T47D (cell line): ENCODE results near the gene FGR.
"Not testable (repeated sequence)": the region's sequence is repeated elsewhere in the genome, so short reads cannot be mapped to it uniquely, and the experiment has no call there.

Experiments used
- DNase-seq, 2 experiments: peaks; one replicate each; pipeline versions ENCODE4 v3.0.0 to v3.0.0-alpha.2; 2011 to 2012; ENCODE audit warnings: low read depth in 1 of 2, low spot score in 1 of 2
- JUND ChIP-seq: IDR thresholded peaks from 2 replicates; pipeline ENCODE4 v1.6.1; 2012; ENCODE audit warnings: low read depth
- in situ Hi-C: cut with HindIII; loops from 2 replicates; pipeline ENCODE4 v1.10.0; 2016; ENCODE audit warnings: low sequenced_read_pairs, low pct_unique_long_range_greater_than_20kb

FGR gene

DNA sequence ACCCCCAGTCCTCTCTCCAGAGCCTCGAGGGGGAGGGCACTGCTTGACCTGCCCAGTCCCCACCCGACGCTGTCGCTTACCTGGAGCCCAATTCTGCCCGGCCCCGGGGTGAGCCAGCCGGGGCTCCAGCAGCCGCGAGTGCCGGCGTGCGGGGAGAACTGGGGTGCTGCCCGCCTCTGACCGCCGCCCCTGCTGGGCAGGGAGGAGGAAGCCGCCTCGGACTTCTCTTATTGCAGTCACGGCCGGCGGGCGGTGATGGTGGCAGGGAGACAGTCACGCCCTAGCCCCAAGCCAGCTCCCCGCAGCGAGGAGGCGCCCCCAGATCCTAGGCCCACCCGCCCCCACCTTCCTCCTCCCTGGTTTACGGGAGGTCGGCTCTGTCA is at the start of gene FGR:
TSS of gene FGR (minus strand) at position 201 of the 383 bp plus-strand sequence. CDS start 11,269 bp downstream, outside the sequence.
- DNase-seq = no peak
- in situ Hi-C loops = no loop called here

DNA sequence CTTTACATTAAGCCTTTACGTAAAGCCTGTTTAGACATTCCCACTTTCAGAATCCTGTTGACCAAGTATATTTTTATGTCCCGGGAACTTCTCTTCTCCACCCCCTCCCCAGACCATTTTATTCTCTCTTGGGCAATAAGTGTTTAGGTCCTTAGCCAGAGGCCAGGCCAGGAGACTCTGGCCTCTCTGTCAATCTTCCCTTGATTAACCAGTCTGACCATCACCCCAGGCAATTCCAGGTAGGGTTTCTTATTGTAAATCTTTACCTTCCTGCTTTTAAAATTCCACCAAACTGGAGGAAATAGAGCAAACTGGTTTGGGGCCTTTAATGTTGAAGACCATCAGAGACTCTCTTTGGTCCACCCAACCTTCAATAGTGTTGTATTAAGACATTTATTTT is 49.2 kb upstream of the FGR start:
- no peak for TF ChIP-seq JUND
- in situ Hi-C loops = no loop called here
- DNase-seq = peak in 1 of 2 experiments; percentile 86

More for the DNA sequence above, at the start of gene FGR:
- TF ChIP-seq JUND = no peak

DNA sequence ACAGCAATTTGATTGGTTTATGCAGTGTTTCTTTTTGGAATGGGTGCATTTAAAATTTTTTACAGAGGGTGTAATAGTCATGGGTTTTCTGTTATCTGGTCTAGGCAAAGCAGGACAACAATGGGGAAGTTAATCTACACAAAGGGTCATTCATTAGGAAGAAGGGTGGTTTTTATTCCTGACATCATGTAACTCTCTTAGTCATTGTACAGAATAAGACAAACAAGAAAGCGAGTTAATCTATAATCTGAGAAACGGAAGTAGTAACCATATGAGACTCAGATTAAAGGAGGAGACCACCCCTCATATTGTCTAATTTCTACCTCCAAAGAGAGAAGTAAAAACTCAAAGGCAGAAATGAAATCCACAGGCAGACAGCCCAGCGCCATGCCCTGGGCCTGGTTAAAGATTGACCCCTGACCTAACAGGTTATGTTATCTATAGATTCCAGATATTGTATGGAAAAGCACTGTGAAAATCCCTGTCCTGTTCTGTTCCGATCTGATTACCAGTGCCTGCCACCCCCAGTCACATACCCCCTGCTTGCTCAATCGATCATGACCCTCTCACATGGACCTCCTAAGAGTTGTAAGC is 47.5 kb upstream of the FGR start:
- TF ChIP-seq JUND = no peak
- DNase-seq = no peak
- in situ Hi-C loops = no loop called here

DNA sequence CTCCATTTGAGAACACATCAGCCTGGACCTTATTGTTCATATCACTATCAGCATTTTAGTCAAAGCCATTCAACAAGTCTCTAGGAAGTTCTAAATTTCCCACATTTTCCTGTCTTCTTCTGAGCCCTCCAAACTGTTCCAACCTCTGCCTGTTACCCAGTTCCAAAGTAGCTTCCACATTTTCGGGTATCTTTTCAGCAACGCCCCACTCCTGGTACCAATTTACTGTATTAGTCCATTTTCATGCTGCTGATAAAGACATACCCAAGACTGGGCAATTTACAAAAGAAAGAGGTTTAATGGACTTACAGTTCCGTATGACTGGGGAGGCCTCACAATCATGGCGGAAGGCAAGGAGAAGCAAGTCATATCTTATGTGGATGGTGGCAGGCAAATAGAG is 46.6 kb upstream of the FGR start:
- DNase-seq, in situ Hi-C loops: not testable (repeated sequence)

DNA sequence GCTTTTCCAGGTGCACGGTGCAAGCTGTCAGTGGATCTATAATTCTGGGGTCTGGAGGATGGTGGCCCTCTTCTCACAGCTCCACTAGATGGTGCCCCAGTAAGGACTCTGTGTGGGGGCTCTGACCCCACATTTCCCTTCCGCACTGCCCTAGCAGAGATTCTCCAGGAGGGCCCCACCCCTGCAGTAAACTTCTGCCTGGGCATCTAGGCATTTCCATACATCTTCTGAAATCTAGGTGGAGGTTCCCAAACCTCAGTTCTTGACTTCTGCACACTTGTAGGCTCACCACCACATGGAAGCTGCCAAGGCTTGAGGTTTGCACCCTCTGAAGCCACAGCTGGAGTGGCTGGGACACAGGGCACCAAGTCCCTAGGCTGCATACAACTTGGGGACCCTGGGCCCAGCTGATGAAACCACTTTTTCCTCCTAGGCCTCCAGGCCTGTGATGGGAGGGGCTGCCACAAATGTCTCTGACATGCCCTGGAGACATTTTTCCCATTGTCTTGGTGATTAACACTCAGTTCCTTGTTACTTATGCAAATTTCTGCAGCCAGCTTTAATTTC is 45.3 kb upstream of the FGR start:
- DNase-seq, in situ Hi-C loops: not testable (repeated sequence)

DNA sequence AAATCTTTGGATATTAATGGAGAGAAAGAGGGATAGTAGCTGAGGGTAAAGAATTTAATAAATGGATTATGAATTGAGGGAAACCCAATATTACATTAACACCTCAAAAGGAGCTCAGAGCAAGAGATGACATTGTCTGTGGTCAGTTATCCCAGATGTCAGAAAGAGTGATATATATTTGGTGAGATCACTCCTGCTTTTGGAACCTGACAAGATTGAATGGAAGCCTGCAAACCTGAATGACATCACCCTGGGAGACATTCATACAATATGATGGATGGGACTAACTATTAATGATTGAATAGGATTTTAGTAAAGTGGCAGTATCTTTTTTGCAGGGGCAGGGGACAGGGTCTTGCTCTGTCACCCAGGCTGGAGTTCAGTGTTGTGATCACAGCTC is 43.8 kb upstream of the FGR start:
- DNase-seq = no peak
- TF ChIP-seq JUND = no peak
- in situ Hi-C loops = no loop called here

DNA sequence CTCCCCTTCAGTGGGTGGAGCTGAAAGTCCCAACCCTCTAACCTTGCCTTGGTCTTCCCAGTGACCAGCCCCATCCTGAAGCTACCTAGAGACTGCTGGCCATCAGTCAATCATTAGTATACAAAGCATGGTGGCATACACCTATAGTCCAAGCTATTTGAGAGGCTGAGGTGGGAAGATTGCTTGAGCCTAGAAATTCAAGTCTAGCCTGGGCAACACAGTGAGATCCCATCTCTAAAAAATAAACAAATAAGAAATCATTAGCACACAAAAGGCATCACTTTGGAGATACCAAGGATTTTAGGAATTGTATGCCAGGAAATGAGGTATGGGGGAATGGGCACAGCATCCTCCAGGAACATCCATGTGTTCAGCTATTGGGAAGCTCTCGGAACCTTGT is 41.4 kb upstream of the FGR start:
- no peak for DNase-seq
- TF ChIP-seq JUND = no peak
- in situ Hi-C loops = no loop called here

DNA sequence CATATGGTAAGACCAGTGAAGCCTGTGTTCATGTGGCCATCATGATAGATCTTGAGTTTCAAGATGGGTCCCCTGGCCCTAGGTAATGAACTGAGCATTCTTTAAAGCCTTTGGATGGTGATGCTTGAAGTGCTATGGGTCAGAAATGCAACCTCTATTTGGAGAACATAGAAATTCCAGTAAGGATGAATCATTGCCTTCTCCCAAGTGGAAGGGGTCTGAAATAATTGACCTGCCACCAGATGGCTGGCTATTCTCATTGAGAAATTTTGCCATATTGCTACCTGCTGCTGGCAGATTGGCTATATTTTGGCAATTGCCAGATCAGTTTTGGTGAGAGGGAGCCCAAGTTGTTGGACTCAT is 37.7 kb upstream of the FGR start:
- DNase-seq = no peak
- in situ Hi-C loops = no loop called here
- no peak for TF ChIP-seq JUND

DNA sequence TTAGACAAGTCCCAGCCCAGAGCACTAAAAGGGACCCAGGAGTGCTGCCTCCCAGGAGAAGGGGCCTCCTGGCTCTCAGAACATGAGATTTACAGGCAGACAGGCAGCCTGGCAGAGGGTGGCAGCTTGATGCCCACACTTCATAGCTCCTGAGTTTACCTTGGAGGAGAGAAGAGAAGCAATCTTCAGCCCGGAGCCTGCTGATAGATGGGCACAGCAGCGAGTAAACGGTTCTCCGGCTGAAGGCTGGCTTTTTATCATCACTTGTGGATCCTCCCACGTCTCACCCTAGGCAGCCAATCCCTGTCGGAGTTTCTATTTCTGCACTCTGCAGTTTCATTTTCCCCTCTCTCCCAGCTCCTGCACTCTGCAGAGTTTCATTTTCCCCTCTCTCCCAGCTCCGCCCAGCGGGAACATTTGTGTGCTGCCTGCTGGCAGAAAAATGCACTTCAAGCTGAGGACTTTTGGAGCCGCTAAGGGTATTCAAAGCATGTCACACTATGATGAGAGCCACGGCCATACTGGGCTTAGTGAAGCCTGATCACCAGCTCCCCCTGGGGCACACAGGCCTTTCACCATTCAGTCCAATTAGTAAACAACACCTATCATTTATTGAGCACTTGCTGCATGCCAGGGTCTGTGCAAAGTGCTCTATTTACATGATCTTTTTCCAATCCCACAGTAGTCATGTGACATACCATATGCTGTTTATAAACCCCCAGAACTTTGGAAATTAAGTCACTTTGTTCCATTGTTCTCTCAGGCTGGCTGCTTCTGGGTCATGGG is 37.2 kb upstream of the FGR start, which contains the start of gene IFI6:
TSS of gene IFI6 (minus strand) at position 229 of the 786 bp plus-strand sequence. CDS start 2,878 bp downstream, outside the sequence.
- no peak for TF ChIP-seq JUND
- DNase-seq = peak; percentile 85 to 95
- in situ Hi-C loops = no loop called here

DNA sequence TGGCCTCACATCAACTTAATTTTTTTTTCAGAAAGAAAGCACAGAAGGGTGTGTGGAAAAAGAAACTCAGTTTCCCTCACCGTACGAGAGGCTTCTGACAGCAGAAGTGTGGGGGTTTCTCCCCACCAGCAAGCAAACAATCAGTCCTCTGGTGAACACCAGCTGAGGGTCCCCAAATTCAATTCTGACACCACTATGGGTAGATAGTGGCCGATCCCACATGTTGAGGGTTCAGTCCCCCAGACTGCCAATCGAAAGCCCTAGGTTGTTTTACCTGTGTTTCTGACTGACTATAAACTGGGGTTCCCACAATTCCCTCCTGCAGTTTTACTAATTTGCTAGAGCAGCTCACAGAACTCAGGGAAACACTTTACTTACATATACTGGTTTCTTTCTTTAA is 34.9 kb upstream of the FGR start:
- no peak for DNase-seq

DNA sequence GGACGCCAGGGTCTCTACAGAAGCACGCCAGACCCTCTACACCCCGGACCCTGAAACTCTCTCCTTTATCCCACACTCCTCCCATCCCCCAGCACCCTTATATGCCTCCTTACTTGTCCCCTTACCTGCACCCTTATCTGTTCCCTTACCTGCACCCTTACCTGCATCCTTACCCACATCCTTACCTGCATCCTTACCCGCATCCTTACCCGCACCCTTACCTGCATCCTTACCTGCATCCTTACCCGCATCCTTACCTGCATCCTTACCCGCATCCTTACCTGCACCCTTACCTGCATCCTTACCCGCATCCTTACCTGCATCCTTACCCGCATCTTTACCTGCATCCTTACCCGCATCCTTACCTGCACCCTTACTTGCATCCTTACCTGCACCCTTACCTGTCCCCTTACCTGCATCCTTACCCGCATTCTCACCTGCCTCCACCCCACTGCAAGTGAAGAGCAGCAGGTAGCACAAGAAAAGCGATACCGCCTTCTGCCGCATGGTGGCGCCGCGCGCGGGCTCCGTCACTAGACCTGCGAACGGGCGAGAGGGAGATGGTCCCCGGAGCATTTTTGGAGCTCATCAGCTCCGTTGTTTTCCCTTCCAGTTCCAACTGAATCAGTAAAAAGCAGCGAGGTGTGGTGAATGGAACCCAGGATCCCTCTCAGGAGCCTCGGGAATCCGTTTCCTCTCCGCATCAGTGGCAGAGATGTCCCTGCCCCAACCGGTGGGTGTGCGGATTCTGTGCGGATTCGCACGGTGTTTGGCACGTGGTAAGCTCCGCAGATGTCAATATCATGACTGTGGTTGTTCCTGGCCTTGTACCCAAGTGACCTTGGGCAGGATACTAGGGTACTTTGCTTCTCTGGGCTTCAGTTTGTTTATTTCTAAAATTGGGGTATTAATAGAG is 34.1 kb upstream of the FGR start:
- DNase-seq = peak; percentile 72 to 73

More for the DNA sequence above, 34.9 kb upstream of the FGR start:
- no peak for TF ChIP-seq JUND
- in situ Hi-C loops = no loop called here

DNA sequence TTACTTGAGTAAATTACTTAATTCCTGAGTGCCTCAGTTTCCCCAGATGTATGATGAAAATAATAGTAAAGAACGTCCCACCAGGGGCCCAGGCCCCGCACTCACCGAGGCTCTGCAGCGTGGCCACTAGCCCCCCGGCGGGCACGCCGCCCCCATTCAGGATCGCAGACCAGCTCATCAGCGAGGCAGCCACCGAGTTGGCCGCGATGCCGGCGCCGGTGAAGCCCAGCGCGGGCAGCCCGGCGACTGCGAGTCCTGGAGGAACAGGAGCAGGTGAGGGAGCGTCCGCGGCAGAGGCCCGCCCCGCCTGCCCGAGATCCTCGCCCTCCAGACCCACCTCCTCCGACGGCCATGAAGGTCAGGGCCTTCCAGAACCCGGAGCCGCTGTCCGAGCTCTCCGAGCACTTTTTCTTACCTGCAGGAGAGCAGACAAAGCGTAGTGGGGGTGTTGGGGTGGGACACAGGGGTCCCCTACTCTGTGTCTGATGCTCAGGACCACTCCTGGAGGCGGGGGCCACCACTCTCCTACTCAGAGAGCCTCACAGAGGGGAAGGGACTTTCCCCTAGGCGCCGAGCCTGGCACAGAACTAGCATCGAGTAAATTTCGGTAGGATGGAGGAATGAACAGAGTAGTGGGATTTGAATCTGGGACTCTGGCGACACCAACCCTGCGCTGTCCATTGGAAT is 33.3 kb upstream of the FGR start:
- in situ Hi-C loops = no loop called here
- TF ChIP-seq JUND = no peak
- DNase-seq = no peak

More for the DNA sequence above, 34.1 kb upstream of the FGR start:
- no peak for TF ChIP-seq JUND
- in situ Hi-C loops = no loop called here
